ENCODE results near the gene XXYLT1. TPM values are rescaled to one million over a fixed set of nuclear protein-coding genes. Genes with fewer than 3 reads are reported as not detected.

Gene XXYLT1
- total RNA-seq, 3 donors from 2014 or later: 7.2 to 13.0 (median 10.8) TPM

GRCh38 chr3:195226445-195226844 is 44.5 kb downstream of the XXYLT1 start:
- H3K4me1 ChIP-seq: no peaks in the 10 kb centered on the region
- peak in 1 of 2 donors; percentile 9 for DNase-seq (ENCODE audit: low spot score in 2 of 2)
- no peak overlapping the region for H3K27ac ChIP-seq
- no peaks in the 10 kb centered on the region for H3K36me3 ChIP-seq
- no peak overlapping the region for H3K4me3 ChIP-seq
- intact Hi-C loops (cut with DNase I; ENCODE audit: low total_unique reads): no loop called here
- TF ChIP-seq POLR2A (IDR thresholded peaks at IDR 0.05) (no peak), CTCF (IDR thresholded peaks at IDR 0.05) (no peak), POLR2AphosphoS5 (IDR thresholded peaks at IDR 0.05) (no peak)
- no peaks in the 10 kb centered on the region for H3K27me3 ChIP-seq
- no peaks in the 10 kb centered on the region for H3K9me3 ChIP-seq

- H3K36me3 ChIP-seq: no peaks in the 10 kb centered on the region
- TF ChIP-seq POLR2AphosphoS5 (IDR thresholded peaks at IDR 0.05): no peak
- TF ChIP-seq POLR2A (IDR thresholded peaks at IDR 0.05): no peak
- TF ChIP-seq CTCF (IDR thresholded peaks at IDR 0.05): no peak
- no peak overlapping the region for H3K27ac ChIP-seq
- H3K27me3 ChIP-seq: no peaks in the 10 kb centered on the region
- H3K9me3 ChIP-seq: no peaks in the 10 kb centered on the region
- H3K4me3 ChIP-seq: no peak overlapping the region
- peak in 1 of 2 donors; percentile 17 for DNase-seq (ENCODE audit: low spot score in 2 of 2)
- intact Hi-C loops (cut with DNase I; ENCODE audit: low total_unique reads): no loop called here
- H3K4me1 ChIP-seq: no peaks in the 10 kb centered on the region
Measured at GRCh38 chr3:195224980-195225580, 45.9 kb downstream of the XXYLT1 start.

GRCh38 chr3:195224156-195224979 is 46.6 kb downstream of the XXYLT1 start:
- H3K36me3 ChIP-seq: no peaks in the 10 kb centered on the region
- no peaks in the 10 kb centered on the region for H3K4me1 ChIP-seq
- intact Hi-C loops (cut with DNase I; ENCODE audit: low total_unique reads): no loop called here
- no peaks in the 10 kb centered on the region for H3K9me3 ChIP-seq
- no peaks in the 10 kb centered on the region for H3K27me3 ChIP-seq
- peak in 1 of 2 donors; percentile 25 for DNase-seq (ENCODE audit: low spot score in 2 of 2)
- no peak for TF ChIP-seq POLR2A (IDR thresholded peaks at IDR 0.05)
- no peak for TF ChIP-seq POLR2AphosphoS5 (IDR thresholded peaks at IDR 0.05)
- no peak for TF ChIP-seq CTCF (IDR thresholded peaks at IDR 0.05)
- H3K27ac ChIP-seq: peak overlapping the region; percentile 23 to 57
- no peak overlapping the region for H3K4me3 ChIP-seq

- no peaks in the 10 kb centered on the region for H3K4me1 ChIP-seq
- intact Hi-C loops (cut with DNase I; ENCODE audit: low total_unique reads): no loop called here
- TF ChIP-seq CTCF (IDR thresholded peaks at IDR 0.05): no peak
- no peak for TF ChIP-seq POLR2AphosphoS5 (IDR thresholded peaks at IDR 0.05)
- TF ChIP-seq POLR2A (IDR thresholded peaks at IDR 0.05): no peak
- H3K27me3 ChIP-seq: no peaks in the 10 kb centered on the region
- no peaks in the 10 kb centered on the region for H3K36me3 ChIP-seq
- peak overlapping the region in 1 of 2 donors; percentile 21 for H3K27ac ChIP-seq
- H3K9me3 ChIP-seq: no peaks in the 10 kb centered on the region
- peak in 1 of 2 donors; percentile 25 for DNase-seq (ENCODE audit: low spot score in 2 of 2)
- H3K4me3 ChIP-seq: no peak overlapping the region
Measured at GRCh38 chr3:195221876-195222617, 48.9 kb downstream of the XXYLT1 start.
